Stimulated activated CD8-positive, alpha-beta memory T cell treated with anti-CD3 and anti-CD28 coated beads, Interleukin-15, amount 100 ng/mL, for 4 hours (primary cell): ENCODE data around the gene CHI3L1.

Experiments
- DNase-seq, 2 donors: peaks; one replicate each; pipeline ENCODE4 v3.0.0-alpha.2; 2020; ENCODE audit warnings: low read depth in 2 of 2

Gene CHI3L1

GRCh38 chr1:203133970-203134725 lies 52.4 kb downstream of the CHI3L1 start:
- no peak for DNase-seq

- no peak for DNase-seq
Measured at GRCh38 chr1:203131548-203132200, 54.8 kb downstream of the CHI3L1 start.

- DNase-seq = no peak
Measured at GRCh38 chr1:203130358-203130985, 56.0 kb downstream of the CHI3L1 start.

- DNase-seq = no peak
Measured at GRCh38 chr1:203129501-203130231, 56.8 kb downstream of the CHI3L1 start.
